HepG2 (cell line): ENCODE data around the gene SRSF10. TPM values are rescaled to one million over a fixed set of nuclear protein-coding genes. Genes with fewer than 3 reads are reported as not detected.

ENCODE experiments used
- ARNT2 ChIP-seq: sonication (generic); formaldehyde crosslinking; IDR thresholded peaks from 2 replicates; pipeline ENCODE4 v1.8.0; 2022; ENCODE audit warnings: mild to moderate bottlenecking, low read depth, missing genetic modification reagents, moderate library complexity
- CAMTA2 ChIP-seq: sonication (generic); formaldehyde crosslinking; IDR thresholded peaks from 2 replicates; pipeline ENCODE4 v1.4.0; 2020; ENCODE audit warnings: mild to moderate bottlenecking, missing genetic modification reagents, borderline replicate concordance
- GLI4 ChIP-seq: sonication (generic); formaldehyde crosslinking; IDR thresholded peaks from 2 replicates; pipeline ENCODE4 v1.5.1; 2020; ENCODE audit warnings: missing genetic modification reagents, mild to moderate bottlenecking, moderate library complexity, borderline replicate concordance
- HOXA7 ChIP-seq: sonication (generic); formaldehyde crosslinking; IDR thresholded peaks from 2 replicates; pipeline ENCODE4 v1.8.1; 2022; ENCODE audit warnings: mild to moderate bottlenecking, missing genetic modification reagents, moderate library complexity
- KAT2B ChIP-seq: fragments of 150-350 bp; IDR thresholded peaks from 2 replicates; pipeline ENCODE4 v1.6.1; 2014; ENCODE audit warnings: low read depth, low read length, borderline replicate concordance
- KDM5B ChIP-seq: sonication (generic); formaldehyde crosslinking; IDR thresholded peaks from 2 replicates; pipeline ENCODE4 v1.4.0; 2020; ENCODE audit warnings: missing genetic modification reagents, mild to moderate bottlenecking, borderline replicate concordance
- KMT2B ChIP-seq: IDR thresholded peaks from 2 replicates; pipeline ENCODE4 v1.6.1; 2016; ENCODE audit warnings: missing genetic modification reagents, missing compliant biosample characterization
- MIER2 ChIP-seq: IDR thresholded peaks from 2 replicates; pipeline ENCODE4 v1.6.1; 2016; ENCODE audit warnings: missing biosample characterization, missing genetic modification reagents
- NCOR1 ChIP-seq: fragments of 200-600 bp; sonication (generic); IDR thresholded peaks from 2 replicates; pipeline ENCODE4 v1.7.0; 2017; ENCODE audit warnings: antibody characterized with exemption, low read length, borderline replicate concordance
- NR3C1 ChIP-seq: sonication (generic); formaldehyde crosslinking; IDR thresholded peaks from 2 replicates; pipeline ENCODE4 v1.4.0; 2020; ENCODE audit warnings: missing genetic modification reagents
- PAX8 ChIP-seq: sonication (generic); formaldehyde crosslinking; IDR thresholded peaks from 2 replicates; pipeline ENCODE4 v1.8.0; 2022; ENCODE audit warnings: mild to moderate bottlenecking, missing genetic modification reagents, borderline replicate concordance
- POLR2AphosphoS2 ChIP-seq: IDR thresholded peaks from 2 replicates; pipeline ENCODE4 v1.6.1; 2011; ENCODE audit warnings: low read depth, low read length, improper control_type of control experiment
- SYNCRIP ChIP-seq: fragments of 200-400 bp; formaldehyde crosslinking; IDR thresholded peaks from 2 replicates; pipeline ENCODE4 v1.6.1; 2018; ENCODE audit warnings: mild to moderate bottlenecking, low read depth, low read length; ENCODE audit not compliant: insufficient read depth
- THAP11 ChIP-seq: IDR thresholded peaks from 2 replicates; pipeline ENCODE4 v1.6.1; 2016; ENCODE audit warnings: missing biosample characterization, missing genetic modification reagents
- THAP9 ChIP-seq: sonication (generic); formaldehyde crosslinking; IDR thresholded peaks from 2 replicates; pipeline ENCODE4; 2020; ENCODE audit warnings: missing genetic modification reagents, mild to moderate bottlenecking, borderline replicate concordance
- ZFP41 ChIP-seq: sonication (generic); formaldehyde crosslinking; IDR thresholded peaks from 2 replicates; pipeline ENCODE4 v1.4.0; 2020; ENCODE audit warnings: mild to moderate bottlenecking, missing genetic modification reagents, borderline replicate concordance
- ZIK1 ChIP-seq: sonication (generic); formaldehyde crosslinking; IDR thresholded peaks from 2 replicates; pipeline ENCODE4 v1.5.0; 2020; ENCODE audit warnings: mild to moderate bottlenecking, low read depth, missing genetic modification reagents, borderline replicate concordance
- ZNF883 ChIP-seq: sonication (generic); formaldehyde crosslinking; IDR thresholded peaks from 2 replicates; pipeline ENCODE4 v1.5.1; 2020; ENCODE audit warnings: mild to moderate bottlenecking, missing genetic modification reagents; ENCODE audit errors: not compliant biosample characterization
- polyA plus RNA-seq, 8 experiments: library from polyadenylated mRNA; depleted of rRNA in 3 of 8; stranded (reverse) in 7 of 8; unstranded in 1 of 8; fragments of >200 nt; fragmentation: Illumina TruSeq in 4 of 8; extraction: Trizol in 4 of 8; gene quantifications; 2 replicates each; pipeline versions ENCODE4 v1.2.1 to v1.2.3, GENCODE V29; 2011 to 2016; ENCODE audit warnings: low read depth in 4 of 8, missing spikeins in 1 of 8, mixed read lengths in 1 of 8; ENCODE audit not compliant: insufficient read depth in 1 of 8
- total RNA-seq, 5 experiments: library from RNA; depleted of rRNA; stranded (reverse); fragments of >200 nt; fragmentation: Illumina TruSeq; extraction: Trizol; gene quantifications; 2 replicates each; pipeline ENCODE4 v1.2.3, GENCODE V29; 2016; ENCODE audit warnings: low read depth in 1 of 5
- TF ChIP-seq, protein P1 (sequence below): sonication (generic); formaldehyde crosslinking; IDR thresholded peaks from 2 replicates; pipeline ENCODE4 v1.4.0; 2020; ENCODE audit warnings: missing genetic modification reagents, borderline replicate concordance
- TF ChIP-seq, protein P2 (sequence below): sonication (generic); formaldehyde crosslinking; IDR thresholded peaks from 2 replicates; pipeline ENCODE4 v1.8.1; 2023; ENCODE audit warnings: missing genetic modification reagents, mild to moderate bottlenecking, borderline replicate concordance
- TF ChIP-seq, protein P3 (sequence below): IDR thresholded peaks from 2 replicates; pipeline ENCODE4 v1.6.1; 2016; ENCODE audit warnings: missing compliant biosample characterization, missing genetic modification reagents, borderline replicate concordance

SRSF10 gene
- total and polyA plus RNA-seq, 2 of the 13 experiments (the other 11 are each of a cell fraction or from before 2014, with no cell fraction given), result 126 to 186 TPM

DNA sequence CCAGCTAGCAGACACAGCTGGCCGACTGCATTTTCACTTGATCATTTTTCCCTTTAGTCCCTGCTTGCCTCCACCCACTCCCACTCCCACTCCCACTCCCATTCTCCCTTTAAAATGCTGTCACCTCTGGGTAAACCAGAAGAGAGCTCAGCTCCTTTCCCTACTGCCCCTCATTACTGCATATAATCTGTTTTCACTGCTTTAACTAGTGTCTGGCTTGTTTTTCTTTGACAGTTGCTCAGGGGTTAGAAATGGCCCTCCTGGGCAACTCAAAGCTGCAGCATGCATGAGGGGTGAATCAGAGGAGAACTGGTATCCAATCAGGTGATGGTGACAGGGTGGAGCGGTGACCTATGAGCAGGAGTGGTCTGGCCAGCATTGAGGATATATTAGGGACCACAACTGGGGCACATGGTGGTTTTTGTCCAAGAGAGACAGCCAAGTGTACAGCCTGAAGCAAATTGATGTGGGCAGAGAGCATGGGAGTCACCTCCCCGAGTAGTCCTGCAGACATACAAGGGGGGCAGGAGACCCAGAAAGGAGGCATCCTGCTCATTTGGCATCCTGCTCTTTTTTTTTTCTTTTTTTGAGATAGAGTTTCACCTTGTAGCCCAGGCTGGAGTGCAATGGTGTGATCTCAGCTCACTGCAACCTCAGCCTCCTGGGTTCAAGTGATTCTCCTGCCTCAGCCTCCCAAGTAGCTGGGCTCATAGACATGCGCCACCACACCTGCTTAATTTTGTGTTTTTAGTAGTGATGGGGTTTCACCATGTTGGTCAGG lies 42.6 kb upstream of the SRSF10 start (continued):
- TF ChIP-seq ZIK1 (no peak), ZNF883 (CRISPR knock-in tag) (peak; percentile 76), HOXA7 (CRISPR knock-in tag) (no peak), ZFP41 (CRISPR knock-in tag) (no peak), POLR2AphosphoS2 (no peak), CAMTA2 (no peak), THAP9 (CRISPR knock-in tag) (peak; percentile 44; the same call in 1 of the 2 replicates), ARNT2 (CRISPR knock-in tag) (no peak), KAT2B (no peak), MIER2 (CRISPR knock-in tag) (peak; percentile 50; the same call in 1 of the 2 replicates), KMT2B (CRISPR knock-in tag) (no peak), THAP11 (CRISPR knock-in tag) (no peak; the same call in 1 of the 2 replicates), NCOR1 (no peak), NR3C1 (CRISPR knock-in tag) (no peak), GLI4 (0 out of 2 replicates have a peak, but pooled peaks have one; percentile 68), SYNCRIP (no peak), KDM5B (CRISPR knock-in tag) (no peak; the same call in 1 of the 2 replicates), PAX8 (CRISPR knock-in tag) (no peak; the same call in 1 of the 2 replicates)
- TF ChIP-seq, protein P1, sequence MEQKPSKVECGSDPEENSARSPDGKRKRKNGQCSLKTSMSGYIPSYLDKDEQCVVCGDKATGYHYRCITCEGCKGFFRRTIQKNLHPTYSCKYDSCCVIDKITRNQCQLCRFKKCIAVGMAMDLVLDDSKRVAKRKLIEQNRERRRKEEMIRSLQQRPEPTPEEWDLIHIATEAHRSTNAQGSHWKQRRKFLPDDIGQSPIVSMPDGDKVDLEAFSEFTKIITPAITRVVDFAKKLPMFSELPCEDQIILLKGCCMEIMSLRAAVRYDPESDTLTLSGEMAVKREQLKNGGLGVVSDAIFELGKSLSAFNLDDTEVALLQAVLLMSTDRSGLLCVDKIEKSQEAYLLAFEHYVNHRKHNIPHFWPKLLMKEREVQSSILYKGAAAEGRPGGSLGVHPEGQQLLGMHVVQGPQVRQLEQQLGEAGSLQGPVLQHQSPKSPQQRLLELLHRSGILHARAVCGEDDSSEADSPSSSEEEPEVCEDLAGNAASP, result no peak
- TF ChIP-seq, protein P2, sequence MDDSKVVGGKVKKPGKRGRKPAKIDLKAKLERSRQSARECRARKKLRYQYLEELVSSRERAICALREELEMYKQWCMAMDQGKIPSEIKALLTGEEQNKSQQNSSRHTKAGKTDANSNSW (CRISPR knock-in tag), result no peak
- TF ChIP-seq, protein P3, sequence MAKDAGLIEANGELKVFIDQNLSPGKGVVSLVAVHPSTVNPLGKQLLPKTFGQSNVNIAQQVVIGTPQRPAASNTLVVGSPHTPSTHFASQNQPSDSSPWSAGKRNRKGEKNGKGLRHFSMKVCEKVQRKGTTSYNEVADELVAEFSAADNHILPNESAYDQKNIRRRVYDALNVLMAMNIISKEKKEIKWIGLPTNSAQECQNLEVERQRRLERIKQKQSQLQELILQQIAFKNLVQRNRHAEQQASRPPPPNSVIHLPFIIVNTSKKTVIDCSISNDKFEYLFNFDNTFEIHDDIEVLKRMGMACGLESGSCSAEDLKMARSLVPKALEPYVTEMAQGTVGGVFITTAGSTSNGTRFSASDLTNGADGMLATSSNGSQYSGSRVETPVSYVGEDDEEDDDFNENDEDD (CRISPR knock-in tag), result peak; percentile 70
